Epidermal melanocyte (primary cell): ENCODE measurements around the gene ZFP3.
"Not testable (repeated sequence)": the region's sequence is repeated elsewhere in the genome, so short reads cannot be mapped to it uniquely, and the experiment has no call there.

Experiments used
- DNase-seq: peaks from one replicate; pipeline ENCODE4 v3.0.0; 2011; ENCODE audit warnings: low spot score; ENCODE audit not compliant: insufficient read length

The ZFP3 gene

DNA sequence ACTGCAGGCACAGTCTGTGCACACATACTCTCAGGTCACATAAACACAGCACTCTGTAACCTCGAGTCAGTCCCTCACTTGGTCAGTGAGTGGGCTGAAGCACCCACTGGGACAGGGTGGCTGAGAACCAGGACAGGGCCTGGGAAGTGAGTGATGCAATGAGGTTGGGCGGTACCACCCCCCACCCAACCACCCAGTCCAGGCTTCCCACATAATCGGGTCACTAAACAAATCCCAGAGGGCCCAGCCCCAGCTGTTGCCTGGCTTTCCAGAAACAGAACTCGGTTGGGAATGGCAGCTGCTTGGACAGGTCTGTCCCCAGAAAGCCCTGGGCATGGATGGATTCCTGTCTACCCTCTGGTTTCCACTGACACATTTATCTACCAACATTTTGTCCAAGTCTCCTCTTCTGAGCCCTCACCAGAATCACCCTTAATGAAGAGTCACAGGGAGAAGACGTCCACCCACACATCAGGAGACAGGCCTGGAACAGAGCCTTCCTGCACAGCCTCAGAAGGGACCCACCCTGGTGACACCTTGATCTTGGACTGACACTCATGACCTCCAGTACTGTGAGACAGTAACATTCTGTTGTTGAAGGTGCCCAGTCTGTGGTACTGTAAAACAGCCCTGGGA lies 46.0 kb downstream of the ZFP3 start:
- DNase-seq, result not testable (repeated sequence)

DNA sequence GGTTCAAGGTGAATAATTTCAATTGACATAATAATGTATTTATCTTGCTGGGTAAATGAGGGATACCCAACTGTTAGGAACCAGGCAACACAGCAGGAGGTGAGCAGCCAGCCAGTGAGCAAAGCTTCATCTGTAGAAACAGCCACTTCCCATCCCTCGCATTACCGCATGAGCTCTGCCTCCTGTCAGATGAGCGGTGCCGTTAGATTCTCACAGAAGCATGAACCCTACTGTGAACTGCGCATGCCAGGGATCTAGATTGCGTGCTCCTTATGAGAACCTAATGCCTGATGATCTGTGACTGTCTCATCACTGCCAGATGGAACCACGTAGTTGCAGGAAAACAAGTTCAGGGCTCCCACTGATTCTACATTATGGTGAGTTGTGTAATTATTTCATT lies 46.6 kb downstream of the ZFP3 start:
- not testable (repeated sequence) for DNase-seq

- DNase-seq, result no peak
Measured at GRCh38 chr17:5126719-5127488, 48.6 kb downstream of the ZFP3 start.

DNA sequence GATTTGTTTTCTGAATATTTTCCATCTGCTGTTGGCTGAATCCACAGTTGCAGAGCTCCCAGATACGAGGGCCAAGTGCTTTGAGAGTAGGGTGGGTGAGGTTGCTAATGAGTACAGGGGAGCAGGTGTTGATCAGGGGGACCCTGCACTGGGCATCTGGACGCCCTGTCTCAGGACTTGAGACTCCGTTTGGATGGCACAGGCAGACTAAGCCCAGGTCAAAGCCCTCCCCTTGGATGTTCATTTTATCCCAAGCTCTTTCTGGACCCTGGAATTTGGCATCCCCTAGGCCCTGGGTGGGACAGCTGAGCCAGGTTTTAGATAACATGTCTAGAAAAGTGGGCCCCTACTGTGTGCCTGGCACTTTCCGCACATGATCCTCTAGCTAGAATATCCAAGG lies 49.6 kb downstream of the ZFP3 start:
- DNase-seq, result no peak

DNA sequence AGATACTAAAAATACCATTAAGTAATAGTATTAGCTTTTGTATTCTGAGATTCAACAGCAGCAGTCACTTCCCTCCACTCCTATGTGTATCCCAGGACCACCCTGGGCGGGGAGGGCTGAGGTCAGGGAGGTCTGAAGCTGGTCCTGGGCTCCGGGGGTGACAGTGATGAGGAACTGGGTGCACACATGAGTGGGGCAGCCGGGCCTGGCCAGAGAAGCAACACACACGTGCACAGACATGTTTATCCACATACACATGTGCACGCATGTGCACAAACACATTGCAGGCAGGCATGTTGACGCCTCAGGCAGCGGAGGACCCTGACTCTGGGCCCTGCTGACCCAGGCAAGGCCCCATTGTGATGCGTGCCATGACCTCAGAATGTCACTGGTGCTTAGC lies 50.1 kb downstream of the ZFP3 start:
- not testable (repeated sequence) for DNase-seq

GRCh38 chr17:5128905-5129535 lies 50.8 kb downstream of the ZFP3 start:
- no peak for DNase-seq

GRCh38 chr17:5129770-5130169 lies 51.5 kb downstream of the ZFP3 start:
- not testable (repeated sequence) for DNase-seq

GRCh38 chr17:5130261-5130660 lies 52.0 kb downstream of the ZFP3 start:
- not testable (repeated sequence) for DNase-seq

DNA sequence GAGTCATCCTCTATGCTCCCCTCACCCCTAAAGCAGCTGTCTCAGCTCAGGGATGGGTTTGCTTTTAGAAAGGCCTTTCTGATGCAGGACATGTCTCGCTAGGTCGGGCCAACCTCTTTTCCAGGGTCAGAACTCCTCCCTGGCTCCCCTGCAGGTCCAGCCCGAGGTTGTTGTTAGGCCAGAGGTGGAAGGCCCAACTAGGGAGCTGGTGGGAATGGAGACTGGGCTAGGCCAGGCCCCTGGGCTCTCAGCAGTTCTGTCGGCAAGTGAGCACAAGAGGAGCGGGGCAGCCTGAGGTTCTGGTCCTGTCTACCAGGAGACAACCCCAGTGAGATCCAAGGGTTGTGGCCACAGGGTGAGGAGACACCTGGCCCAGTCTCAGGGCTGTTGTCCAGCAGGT lies 52.4 kb downstream of the ZFP3 start:
- DNase-seq, result not testable (repeated sequence)

- no peak for DNase-seq
Measured at GRCh38 chr17:5131146-5131715, 53.0 kb downstream of the ZFP3 start.

DNA sequence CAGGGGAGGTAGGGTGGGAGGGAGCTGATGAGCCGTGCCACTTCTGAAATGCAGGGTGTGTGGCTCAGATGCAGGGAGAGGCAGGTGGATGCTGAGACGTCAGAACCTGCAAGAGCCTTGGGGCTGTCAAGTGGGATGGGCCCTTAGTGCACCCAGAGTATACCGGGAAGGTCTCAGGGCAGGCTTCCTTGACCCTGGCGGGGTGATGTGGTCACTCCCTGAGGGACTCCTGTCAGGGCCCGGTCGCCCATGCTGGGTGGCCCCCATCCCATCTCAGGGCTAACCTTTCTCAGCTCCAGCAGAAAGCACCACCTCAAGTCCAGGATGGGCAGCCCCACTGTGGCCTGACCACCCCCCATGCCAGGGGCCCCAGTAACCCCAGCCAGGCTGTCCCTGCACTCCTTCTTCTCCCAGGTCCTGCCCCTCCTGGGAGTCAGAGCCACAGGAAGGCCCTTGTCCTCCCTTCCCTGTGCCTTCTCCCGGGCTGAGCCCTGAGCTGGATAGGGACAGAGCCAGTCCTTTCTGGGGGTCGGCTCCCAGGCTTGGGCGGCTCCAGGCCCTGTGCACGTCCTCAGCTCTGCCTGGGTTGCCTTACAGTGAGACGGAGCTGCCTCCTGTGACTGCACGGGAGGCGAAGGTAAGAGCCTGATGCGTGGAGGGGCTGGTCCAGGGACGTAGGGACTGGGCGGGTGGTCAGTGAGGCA lies 53.7 kb downstream of the ZFP3 start:
- DNase-seq, result not testable (repeated sequence)

GRCh38 chr17:5132503-5133225 lies 54.4 kb downstream of the ZFP3 start:
- DNase-seq, result not testable (repeated sequence)

DNA sequence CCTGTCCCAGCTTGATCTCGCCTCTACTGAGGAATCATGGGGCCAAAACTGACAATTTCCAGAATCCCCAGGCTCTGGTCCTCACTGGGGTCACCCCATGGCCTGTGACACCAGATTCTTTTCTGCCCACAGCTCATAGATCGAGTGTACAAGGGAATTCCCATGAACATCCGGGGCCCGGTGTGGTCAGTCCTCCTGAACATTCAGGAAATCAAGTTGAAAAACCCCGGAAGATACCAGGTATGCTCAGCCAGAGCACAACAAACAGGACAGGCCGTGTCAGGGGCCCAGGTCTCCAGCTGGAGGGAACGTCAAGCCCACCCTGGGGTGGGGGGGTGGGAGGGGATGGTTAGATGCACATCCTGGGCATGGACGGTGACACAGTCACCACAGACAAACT lies 55.0 kb downstream of the ZFP3 start:
- no peak for DNase-seq

- DNase-seq, result not testable (repeated sequence)
Measured at GRCh38 chr17:5133961-5134360, 55.7 kb downstream of the ZFP3 start.

- not testable (repeated sequence) for DNase-seq
Measured at GRCh38 chr17:5134571-5134970, 56.3 kb downstream of the ZFP3 start.

DNA sequence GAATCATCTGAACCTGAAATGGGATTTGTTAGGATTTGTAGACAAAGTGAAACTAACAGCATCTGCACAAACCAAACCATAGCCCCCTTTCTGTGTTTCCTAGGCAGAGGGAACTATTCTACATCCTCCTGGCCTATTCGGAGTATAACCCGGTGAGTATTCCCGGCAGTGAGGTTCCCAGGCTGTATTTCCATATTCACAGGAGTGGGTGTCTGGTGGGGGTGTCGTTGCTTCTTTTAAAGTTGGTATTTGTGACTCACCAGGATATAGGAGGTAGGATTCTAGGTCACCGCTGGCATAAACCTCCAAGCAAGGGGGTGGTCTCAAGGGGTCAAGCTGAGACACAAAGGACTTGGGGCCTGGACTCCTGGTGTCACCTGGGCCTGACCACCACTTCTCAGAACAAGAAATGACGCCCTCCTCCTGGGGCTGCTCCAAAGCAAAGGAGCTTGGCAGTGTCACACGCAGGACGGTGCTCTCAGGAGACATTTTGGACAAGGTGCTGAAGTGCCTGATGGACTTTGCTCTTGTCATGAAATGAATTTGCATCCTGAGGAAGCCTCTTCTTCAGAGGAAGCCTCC lies 57.0 kb downstream of the ZFP3 start:
- not testable (repeated sequence) for DNase-seq

- no peak for DNase-seq
Measured at GRCh38 chr17:5135726-5136579, 57.7 kb downstream of the ZFP3 start.

GRCh38 chr17:5136580-5137412 lies 58.5 kb downstream of the ZFP3 start:
- not testable (repeated sequence) for DNase-seq
